ENCODE data around the gene UFD1.
"Not testable (repeated sequence)": the region's sequence is repeated elsewhere in the genome, so short reads cannot be mapped to it uniquely, and the experiment has no call there.

GRCh38 chr22:19436444-19437161 lies 42.4 kb downstream of the UFD1 start:
- TF ChIP-seq CTCF, POLR2A, POLR2AphosphoS5 (IDR thresholded peaks at IDR 0.05): not testable (repeated sequence)
